Kidney epithelial cell (primary cell): ENCODE results near the gene MIF4GD. TPM values are rescaled to one million over a fixed set of nuclear protein-coding genes. Genes with fewer than 3 reads are reported as not detected.
A peak's percentile ranks its signal among the peaks of the same experiment; 100 is the strongest.

Experiments used
- DNase-seq: peaks from one replicate; pipeline ENCODE4 v3.0.0-alpha.2; 2010; ENCODE audit warnings: low read depth
- H3K27me3 ChIP-seq: 2 replicates; pipeline ENCODE4 v1.6.0; 2011; ENCODE audit warnings: low read length; ENCODE audit not compliant: control insufficient read depth, insufficient read depth
- H3K36me3 ChIP-seq: 2 replicates; pipeline ENCODE4 v1.5.1; 2011; ENCODE audit warnings: low read length; ENCODE audit not compliant: control insufficient read depth, insufficient read depth
- H3K4me3 ChIP-seq: 2 replicates; pipeline ENCODE4 v1.5.1; 2011; ENCODE audit warnings: low read depth, mild to moderate bottlenecking, control low read depth, low read length
- total RNA-seq: library from RNA; depleted of rRNA; stranded (reverse); fragments of >200 nt; gene quantifications from 2 replicates; pipeline ENCODE4 v1.2.3, GENCODE V29; 2015
- TF ChIP-seq, protein P1 (sequence below): IDR thresholded peaks from 2 replicates; pipeline ENCODE4 v1.5.1; 2011; ENCODE audit warnings: mild to moderate bottlenecking, moderate library complexity, low read length, control low read depth, inconsistent platforms; ENCODE audit not compliant: insufficient read depth, poor library complexity, severe bottlenecking

MIF4GD gene
- total RNA-seq, 1 donor from 2014 or later = 26.7 TPM

DNA sequence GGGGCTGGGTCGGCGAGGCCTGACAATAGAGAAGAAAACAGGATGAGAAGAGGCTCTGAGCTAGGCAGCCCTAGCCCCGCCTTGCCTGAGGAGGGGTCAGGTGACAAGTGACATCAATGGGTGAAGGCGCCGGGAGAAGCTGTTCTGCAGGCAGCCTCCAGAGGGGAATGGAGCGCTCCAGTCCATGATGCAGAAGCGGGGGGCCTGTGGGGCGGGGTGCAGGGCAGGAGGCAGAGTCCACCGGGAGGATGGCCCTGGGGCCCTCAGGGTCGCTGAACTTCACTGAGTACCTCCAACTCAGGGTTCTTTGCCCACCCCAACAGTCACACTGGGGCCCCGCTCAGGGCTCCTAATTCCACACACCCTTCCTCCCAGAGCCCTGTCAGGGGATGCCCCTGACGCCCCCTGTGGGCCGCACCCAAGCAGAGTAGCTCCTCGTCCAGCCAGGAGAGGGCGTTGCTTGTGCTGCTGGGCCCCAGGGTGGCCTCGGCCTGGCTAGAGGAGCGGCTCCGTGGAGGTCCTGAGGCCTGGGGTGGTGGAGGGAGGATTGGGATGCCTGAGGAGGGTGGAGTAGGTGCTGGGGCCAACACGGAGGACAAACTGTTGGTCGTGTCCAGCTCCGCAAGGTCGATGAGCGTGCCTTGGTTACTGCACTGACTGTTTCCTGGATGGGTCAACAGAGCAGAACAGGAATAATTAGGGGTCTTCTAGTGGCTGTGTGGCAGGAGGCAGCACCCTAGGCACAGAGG lies 30.5 kb downstream of the MIF4GD start:
- TF ChIP-seq, protein P1, sequence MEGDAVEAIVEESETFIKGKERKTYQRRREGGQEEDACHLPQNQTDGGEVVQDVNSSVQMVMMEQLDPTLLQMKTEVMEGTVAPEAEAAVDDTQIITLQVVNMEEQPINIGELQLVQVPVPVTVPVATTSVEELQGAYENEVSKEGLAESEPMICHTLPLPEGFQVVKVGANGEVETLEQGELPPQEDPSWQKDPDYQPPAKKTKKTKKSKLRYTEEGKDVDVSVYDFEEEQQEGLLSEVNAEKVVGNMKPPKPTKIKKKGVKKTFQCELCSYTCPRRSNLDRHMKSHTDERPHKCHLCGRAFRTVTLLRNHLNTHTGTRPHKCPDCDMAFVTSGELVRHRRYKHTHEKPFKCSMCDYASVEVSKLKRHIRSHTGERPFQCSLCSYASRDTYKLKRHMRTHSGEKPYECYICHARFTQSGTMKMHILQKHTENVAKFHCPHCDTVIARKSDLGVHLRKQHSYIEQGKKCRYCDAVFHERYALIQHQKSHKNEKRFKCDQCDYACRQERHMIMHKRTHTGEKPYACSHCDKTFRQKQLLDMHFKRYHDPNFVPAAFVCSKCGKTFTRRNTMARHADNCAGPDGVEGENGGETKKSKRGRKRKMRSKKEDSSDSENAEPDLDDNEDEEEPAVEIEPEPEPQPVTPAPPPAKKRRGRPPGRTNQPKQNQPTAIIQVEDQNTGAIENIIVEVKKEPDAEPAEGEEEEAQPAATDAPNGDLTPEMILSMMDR = peak; percentile 99
- no peak for DNase-seq
- Histone ChIP-seq H3K27me3 (no peaks in the 10 kb centered on the region), H3K36me3 (peaks cover 3% of the 10 kb centered on the region), H3K4me3 (no peak overlapping the region)

DNA sequence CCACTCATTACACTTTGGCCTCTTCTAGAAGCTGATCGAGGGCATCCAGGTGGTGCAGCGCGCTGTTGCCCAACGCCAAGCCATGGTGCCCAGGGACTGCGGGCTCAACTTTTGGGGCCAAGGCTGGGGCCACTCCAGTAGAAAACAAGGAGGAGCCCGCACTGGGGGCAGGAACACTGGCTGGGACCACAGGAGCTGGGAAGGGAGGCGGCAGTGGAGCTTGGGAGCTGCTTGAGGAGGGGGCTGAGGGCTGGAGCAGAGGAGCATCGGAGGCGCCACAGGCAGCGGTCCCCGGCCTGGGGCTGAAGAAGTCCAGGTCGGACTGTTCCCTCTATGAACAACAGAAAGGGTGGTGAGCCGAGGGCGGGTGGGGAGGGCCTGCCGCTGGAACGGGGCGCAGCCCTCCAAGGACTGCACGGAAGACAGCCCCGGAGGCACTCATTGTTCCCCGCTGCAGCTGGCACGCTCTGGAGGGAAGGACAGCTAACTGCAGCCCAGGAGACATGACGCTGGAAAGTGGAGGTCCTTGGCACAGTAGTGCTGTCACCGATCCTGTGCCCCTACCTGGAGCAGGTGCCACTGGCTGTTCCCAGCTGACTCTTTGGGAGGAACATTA lies 31.1 kb downstream of the MIF4GD start:
- peaks cover 3% of the 10 kb centered on the region for H3K36me3 ChIP-seq
- H3K4me3 ChIP-seq = no peak overlapping the region
- no peak for DNase-seq
- TF ChIP-seq, protein P1 = no peak
- H3K27me3 ChIP-seq = no peaks in the 10 kb centered on the region

DNA sequence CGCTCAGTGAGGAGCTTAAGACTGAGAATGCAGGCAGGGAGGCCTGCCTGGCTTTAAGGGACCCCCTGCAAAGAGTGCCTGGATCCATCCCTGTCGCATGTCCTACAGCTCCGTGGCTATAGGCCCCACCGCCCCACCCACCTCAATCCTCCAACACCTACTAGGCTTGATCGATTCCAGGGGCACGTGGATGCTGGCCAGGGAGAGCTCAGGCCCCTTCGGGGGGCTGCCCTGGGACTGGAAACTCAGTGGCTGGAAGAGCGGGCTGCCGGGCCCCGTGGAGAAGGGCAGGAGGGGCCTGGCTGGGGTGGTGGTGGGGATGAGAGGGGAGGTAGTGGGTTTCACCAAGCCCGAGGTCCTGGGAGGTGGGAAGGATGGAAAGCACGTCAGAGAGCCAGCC lies 31.8 kb downstream of the MIF4GD start:
- H3K27me3 ChIP-seq = no peaks in the 10 kb centered on the region
- no peak overlapping the region for H3K4me3 ChIP-seq
- DNase-seq = no peak
- peaks cover 3% of the 10 kb centered on the region for H3K36me3 ChIP-seq
- TF ChIP-seq, protein P1 = no peak

DNA sequence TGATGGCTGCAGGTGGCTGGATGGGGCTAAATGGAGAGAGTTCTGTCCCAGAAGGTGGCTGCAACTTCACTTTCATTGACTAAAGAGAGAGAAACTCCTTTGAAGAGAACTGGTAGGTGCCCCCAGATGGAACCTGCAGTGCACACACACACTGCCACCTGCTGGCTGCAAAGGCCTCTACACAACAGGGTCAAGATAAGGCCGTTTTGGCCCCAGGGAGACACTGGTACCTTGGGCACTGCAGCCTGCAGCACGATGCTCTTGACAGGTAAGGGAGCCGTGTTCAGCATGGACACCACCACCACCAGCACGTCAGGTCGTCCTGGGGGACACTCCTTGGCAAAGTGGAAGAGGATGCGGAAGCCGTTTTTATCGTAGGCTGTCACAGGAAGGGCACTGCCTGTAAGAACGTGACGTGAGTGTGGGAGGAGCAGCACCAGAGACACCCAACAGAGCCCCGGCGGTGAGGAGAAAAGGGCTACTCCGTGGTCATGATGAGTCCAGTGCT lies 32.3 kb downstream of the MIF4GD start:
- TF ChIP-seq, protein P1 = peak; percentile 93
- Histone ChIP-seq H3K27me3 (no peaks in the 10 kb centered on the region), H3K36me3 (peaks cover 3% of the 10 kb centered on the region), H3K4me3 (no peak overlapping the region)
- peak; percentile 25 for DNase-seq

DNA sequence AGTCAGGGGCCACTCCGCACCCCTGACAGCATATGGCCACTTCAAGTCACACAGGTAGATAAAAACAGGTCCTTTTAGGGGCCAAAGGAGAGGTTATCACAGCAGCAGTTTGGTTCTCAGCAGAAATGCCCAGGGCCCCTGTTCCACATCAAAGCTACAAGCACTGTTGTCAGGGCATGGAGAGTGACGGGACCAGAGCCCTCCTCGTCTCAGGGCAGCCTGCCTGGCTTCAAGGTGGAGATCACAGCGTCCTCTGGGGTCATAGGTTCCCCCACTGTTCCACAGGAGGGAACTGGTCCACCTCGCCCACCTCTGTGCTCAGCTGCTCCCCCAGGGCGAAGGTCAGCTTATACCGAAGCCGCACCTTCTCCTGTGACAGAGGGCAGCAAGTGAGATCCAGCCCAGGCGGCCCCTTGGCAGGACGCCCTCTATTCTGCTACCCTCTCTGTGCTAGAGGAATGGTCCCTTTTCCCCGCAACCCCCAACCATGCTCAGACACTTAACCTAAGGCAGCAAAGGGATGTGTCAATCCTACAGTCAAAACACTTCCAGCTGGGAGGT lies 32.9 kb downstream of the MIF4GD start:
- H3K4me3 ChIP-seq = no peak overlapping the region
- TF ChIP-seq, protein P1 = no peak
- H3K27me3 ChIP-seq = no peaks in the 10 kb centered on the region
- H3K36me3 ChIP-seq = peaks cover 3% of the 10 kb centered on the region
- DNase-seq = no peak
